NCI-H524 treated with DMSO at 0.1 percent for 48 hours (cell line): ENCODE measurements around the gene NOL9.

Source experiments
- DNase-seq: peaks from one replicate; lab custom pipeline; 2025; lab: John Stamatoyannopoulos, UW

The NOL9 gene

DNA sequence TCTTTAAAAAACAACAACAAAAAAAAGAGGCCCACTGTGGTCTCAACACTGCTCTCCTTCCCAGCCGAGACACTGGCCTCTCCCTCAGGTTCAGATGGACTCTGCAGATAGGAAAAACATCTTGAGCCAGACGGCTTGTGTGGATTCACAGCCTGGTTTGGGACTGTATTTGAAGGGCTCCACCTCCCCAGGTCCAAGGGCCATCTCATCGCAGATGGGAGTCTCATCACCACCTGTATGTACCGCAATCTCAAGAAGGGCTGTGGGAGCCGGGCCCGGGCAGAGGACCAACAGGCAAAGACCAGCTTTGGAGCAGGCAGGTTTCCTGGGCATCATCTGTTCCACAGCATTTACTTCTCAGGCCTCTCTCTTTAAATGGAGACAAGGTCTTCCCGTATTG, 35.7 kb upstream of the NOL9 start:
- DNase-seq: no peak

DNA sequence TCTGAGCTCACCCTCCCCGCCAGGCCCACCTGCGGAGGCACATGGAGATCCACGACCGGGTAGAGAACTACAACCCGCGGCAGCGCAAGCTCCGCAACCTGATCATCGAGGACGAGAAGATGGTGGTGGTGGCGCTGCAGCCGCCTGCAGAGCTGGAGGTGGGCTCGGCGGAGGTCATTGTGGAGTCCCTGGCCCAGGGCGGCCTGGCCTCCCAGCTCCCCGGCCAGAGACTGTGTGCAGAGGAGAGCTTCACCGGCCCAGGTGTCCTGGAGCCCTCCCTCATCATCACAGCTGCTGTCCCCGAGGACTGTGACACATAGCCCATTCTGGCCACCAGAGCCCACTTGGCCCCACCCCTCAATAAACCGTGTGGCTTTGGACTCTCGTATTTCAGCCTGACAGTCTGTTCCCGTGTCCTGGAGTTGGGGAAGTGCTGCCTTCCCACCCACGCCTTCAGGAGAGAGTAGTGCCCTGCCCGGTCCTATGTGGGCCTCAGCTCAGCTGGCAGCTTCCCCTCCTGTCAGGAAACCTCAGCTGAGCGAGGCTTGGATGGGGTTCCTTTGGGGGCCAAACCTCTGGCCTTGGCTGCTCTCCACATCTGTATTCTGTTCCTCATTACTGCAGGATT, 34.7 kb upstream of the NOL9 start:
- no peak for DNase-seq

DNA sequence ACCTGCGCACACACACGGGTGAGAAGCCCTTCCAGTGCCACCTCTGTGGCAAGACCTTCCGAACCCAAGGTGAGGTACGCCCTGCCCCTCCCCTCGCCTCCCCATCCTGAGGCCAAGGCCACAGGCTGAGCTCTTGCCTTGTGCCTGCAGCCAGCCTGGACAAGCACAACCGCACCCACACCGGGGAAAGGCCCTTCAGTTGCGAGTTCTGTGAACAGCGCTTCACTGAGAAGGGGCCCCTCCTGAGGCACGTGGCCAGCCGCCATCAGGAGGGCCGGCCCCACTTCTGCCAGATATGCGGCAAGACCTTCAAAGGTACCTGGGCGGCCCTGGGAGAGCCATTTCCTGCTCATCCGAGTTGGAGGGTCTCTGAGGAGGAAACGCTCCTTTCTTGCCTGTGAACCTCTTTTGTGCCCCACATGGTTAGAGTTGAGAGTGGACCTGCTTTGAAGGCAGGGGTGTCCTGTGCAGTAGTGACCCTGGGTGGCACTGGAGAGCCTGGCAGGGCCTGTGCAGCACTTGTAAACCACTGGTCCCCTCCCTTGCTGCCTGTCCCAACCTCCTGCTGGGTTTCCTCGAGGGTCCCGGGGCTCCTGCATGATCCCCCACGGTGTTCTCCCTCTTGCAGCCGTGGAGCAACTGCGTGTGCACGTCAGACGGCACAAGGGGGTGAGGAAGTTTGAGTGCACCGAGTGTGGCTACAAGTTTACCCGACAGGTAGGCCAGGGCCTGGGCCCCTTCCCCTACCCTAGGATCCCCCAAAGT, 34.0 kb upstream of the NOL9 start:
- DNase-seq: no peak

DNA sequence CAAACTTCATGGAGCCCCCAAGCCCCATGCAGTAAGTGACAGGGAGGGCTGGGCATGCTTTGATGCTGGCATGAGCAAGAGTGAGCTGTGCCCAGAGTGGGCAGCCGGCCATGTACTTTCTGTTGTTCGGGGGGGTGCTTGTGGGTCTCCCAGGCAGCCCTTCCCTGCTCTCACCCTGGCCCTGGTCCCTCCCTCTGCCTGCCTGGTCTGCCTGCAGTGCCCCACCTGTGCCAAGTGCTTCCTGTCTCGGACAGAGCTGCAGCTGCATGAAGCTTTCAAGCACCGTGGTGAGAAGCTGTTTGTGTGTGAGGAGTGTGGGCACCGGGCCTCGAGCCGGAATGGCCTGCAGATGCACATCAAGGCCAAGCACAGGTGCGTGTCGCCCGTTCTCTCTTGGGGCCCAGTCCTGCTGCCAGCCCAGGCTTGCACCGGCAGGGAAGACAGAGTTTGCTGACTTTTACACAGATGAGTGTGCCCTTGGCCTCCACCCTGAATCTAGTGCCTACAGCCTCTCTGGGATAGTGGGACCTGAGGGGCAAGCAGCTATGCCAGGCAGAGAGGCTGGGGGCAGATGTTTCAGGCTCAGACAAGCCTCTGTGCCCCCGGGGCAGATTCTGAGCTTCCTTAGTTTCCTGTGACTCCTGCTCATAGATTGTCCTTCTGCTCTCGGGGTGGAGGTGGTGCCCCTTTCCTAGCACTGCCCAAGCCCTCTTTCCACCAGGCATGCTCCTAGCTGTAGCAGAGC, 33.1 kb upstream of the NOL9 start:
- no peak for DNase-seq

DNA sequence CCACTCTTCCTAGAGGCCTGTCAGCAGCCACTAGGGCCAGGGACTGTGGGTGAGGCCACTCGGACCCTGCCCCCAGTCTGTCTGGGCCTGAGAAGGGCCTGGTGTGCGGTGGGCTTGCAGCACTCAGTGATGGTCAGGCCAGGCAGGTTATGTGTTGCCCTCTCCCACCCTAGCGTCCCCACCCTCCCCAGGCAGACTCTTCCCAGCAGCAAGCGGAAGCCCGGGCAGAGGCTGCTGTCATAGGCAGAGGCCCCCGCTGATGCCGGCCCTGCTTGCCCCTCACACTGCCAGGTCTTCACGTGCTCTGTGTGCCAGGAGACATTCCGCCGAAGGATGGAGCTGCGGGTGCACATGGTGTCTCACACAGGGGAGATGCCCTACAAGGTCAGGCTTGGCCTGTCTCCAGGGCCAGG, 32.1 kb upstream of the NOL9 start:
- DNase-seq: no peak

DNA sequence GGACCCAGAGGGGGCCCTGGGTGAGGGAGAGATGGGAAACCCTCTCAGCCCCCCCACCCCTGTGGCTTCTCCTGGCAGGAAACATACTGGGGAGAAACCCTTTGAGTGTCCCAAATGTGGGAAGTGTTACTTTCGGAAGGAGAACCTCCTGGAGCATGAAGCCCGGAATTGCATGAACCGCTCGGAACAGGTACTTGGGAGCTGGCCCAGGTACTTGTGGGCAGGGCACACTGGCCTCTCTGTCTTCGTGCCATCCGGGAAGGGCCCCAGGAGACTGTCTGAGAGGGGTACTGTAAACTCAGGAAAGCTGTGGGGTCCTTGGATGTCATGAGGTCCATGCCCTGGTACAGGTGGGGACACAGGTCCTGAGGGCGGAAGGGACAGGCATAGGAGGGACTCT, 31.5 kb upstream of the NOL9 start:
- no peak for DNase-seq

DNA sequence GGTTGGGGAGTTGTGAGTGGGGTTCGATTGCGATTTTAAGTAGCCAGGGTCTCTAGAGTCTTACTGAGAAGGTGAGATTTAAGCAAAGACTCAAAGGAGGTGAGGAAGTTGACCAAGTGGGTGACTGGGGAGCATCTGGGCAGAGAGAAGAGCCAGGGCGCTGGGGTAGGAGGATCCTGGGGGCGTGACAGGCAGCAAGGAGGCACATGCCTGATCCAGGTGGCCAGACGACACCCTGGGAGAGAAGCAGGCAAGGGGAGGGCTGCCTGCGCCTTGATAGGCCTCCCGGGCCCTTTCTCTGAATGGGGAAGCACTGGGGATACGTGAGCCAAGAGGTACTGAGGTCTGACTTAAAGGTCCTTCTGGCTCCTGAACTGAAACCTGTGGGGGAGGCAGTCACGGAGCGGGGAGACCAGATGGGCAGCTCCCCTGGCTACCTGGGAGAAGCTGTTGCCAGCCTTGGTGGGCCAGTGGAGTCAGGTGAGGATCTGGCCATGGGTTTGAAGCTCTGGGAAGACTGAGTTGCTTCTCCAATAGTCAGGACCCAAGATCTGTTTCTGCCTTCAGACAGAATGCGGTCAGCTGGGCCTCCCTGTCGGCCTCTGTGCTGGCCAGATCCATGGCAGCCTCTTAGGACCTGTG, 30.9 kb upstream of the NOL9 start:
- no peak for DNase-seq

DNA sequence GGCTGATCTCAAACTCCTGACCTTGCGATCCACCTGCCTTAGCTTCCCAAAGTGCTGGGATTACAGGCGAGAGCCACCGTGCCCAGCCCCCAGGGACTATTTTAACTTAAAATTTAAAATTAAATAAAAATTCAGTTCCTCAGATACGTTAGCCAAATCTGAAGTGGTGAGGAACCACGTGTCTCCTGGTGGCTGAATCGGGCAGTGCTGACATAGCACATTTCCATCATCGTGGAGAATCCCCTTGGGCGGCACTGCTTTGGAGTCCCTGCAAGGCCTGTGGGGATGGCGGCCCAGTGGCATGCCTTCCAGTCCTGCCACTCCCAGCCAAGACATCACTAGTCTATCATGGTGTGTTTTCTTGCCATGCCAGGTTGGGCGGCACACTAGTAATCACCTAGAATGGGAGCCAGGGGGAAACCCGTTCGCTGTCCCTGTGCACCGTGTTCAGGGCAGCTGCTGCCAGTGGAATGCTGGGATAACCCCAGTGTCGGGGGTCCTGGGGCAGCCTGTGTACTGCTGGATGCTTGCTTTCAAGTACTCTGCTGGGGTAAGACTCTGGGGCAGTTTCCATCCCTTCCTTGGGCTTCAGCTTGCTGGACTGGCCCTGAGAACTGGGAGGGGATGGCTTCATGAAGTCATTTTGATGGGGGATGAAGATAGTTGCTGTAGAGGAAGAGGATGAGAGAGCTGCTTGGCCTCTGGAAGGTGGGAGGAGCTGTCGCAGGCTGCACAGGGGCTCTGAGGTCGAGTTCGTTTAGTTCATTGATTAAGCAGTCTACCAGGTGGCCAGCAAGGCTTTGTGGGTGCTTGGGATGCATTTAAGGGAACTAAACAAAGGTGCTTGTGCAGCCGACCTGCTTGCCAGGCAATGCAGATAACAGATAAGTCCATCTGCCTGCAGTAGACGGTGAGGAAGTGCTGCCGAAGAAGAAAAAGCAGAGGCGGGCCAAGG, 30.1 kb upstream of the NOL9 start:
- DNase-seq: no peak

DNA sequence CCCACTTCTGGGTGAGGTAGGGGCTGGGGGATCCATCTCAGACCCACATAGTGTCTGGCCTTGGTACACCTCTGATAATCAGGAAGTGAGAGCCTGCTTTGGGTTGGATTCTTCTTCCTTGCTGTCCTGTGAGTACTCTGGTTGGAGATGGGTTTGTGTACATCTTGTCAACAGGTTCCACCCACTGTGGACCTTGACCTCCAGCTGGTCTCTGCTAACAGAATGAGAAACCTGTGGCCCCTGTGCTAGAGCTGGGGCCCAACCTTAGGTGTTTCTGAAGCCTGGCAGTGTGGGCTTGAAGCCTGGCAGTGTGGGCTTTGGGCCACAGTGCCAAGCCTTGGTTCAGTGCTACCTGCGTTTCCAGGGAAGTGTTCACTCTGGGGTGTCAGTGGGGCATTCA, 28.1 kb upstream of the NOL9 start:
- DNase-seq: no peak

DNA sequence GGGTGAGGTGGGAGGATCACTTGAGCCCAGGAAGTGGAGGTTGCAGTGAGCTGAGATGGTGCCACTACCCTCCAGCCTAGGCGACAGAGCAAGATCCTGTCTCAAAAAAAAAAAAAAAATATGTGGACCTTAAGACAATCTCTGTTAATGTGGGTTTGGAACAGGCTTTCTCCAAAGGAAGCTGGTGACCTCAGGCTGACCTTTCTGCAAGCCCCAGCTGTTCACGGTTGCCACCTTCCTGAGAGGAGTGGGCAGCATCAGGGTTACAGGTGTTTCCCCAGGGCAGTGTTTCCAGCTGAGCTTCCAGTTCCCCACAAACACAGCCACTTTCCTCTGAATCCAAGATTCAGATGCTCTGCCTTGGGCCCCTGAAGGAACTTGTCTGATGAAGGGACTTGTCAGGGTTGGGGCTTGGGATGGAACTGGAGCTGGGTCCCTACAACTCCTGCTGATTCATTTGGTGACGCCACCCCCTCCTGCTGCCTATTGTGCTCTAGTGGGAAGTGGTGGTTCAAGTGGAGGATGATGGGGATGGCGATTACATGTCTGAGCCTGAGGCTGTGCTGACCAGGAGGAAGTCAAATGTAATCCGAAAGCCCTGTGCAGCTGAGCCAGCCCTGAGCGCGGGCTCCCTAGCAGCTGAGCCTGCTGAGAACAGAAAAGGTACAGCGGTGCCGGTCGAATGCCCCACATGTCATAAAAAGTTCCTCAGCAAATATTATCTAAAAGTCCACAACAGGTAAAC, 27.4 kb upstream of the NOL9 start:
- DNase-seq: no peak

DNA sequence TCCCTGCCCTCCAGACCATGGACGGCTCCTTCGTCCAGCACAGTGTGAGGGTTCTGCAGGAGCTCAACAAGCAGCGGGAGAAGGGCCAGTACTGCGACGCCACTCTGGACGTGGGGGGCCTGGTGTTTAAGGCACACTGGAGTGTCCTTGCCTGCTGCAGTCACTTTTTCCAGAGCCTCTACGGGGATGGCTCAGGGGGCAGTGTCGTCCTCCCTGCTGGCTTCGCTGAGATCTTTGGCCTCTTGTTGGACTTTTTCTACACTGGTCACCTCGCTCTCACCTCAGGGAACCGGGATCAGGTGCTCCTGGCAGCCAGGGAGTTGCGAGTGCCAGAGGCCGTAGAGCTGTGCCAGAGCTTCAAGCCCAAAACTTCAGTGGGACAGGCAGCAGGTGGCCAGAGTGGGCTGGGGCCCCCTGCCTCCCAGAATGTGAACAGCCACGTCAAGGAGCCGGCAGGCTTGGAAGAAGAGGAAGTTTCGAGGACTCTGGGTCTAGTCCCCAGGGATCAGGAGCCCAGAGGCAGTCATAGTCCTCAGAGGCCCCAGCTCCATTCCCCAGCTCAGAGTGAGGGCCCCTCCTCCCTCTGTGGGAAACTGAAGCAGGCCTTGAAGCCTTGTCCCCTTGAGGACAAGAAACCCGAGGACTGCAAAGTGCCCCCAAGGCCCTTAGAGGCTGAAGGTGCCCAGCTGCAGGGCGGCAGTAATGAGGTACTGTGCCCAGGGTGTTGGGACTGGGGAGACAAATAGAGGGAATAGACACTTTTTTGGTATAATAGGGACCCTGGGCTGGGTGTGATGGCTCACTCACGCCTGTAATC, 26.5 kb upstream of the NOL9 start:
- DNase-seq: no peak

DNA sequence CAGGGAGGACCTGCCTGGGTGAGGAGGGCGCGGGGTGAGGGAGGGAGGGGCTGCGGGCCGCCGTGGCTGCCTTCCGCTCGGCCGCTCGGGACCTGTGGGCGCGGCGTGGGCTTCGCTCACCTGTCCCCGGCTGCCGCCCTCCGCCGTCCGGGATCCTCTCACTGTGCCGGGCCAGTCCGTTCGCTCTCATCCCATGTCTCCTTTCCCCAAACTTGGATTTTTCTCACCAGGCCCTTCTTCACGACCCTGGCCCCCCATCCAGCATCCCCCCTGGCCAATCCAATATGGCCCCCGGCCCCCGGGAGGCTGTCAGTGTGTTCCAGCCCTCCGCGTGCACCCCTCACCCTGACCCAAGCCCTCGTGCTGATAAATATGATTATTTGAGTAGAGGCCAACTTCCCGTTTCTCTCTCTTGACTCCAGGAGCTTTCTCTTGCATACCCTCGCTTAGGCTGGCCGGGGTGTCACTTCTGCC, 25.8 kb upstream of the NOL9 start:
- DNase-seq: no peak

DNA sequence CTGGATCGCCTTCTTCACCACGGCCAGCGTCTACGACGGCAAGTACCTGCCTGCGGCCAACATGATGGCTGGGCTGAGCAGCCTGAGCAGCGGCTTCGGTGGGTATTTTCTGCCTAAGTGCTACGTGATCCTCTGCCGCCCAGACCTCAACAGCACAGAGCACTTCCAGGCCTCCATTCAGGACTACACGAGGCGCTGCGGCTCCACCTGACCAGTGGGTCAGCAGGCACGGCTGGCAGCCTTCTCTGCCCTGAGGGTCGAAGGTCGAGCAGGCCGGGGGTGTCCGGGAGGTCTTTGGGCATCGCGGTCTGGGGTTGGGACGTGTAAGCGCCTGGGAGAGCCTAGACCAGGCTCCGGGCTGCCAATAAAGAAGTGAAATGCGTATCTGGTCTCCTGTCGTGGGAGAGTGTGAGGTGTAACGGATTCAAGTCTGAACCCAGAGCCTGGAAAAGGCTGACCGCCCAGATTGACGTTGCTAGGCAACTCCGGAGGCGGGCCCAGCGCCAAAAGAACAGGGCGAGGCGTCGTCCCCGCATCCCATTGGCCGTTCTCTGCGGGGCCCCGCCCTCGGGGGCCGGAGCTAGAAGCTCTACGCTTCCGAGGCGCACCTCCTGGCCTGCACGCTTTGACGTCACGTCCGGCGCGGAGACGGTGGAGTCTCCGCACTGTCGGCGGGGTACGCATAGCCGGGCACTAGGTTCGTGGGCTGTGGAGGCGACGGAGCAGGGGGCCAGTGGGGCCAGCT, 25.2 kb upstream of the NOL9 start, which contains the start of gene ZBTB48:
ZBTB48 (plus strand) TSS at position 621 of the 745 bp plus-strand sequence. CDS start 616 bp downstream, outside the sequence.
- DNase-seq: peak; percentile 76

DNA sequence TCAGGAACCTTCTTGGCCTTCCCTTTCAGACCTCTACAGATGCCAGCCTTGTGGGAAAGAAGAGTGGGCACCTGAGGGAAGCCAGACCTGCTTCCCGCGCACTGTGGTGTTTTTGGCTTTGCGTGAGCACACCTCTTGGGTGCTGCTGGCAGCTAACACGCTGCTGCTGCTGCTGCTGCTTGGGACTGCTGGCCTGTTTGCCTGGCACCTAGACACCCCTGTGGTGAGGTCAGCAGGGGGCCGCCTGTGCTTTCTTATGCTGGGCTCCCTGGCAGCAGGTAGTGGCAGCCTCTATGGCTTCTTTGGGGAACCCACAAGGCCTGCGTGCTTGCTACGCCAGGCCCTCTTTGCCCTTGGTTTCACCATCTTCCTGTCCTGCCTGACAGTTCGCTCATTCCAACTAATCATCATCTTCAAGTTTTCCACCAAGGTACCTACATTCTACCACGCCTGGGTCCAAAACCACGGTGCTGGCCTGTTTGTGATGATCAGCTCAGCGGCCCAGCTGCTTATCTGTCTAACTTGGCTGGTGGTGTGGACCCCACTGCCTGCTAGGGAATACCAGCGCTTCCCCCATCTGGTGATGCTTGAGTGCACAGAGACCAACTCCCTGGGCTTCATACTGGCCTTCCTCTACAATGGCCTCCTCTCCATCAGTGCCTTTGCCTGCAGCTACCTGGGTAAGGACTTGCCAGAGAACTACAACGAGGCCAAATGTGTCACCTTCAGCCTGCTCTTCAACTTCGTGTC, 24.5 kb upstream of the NOL9 start:
- no peak for DNase-seq

DNA sequence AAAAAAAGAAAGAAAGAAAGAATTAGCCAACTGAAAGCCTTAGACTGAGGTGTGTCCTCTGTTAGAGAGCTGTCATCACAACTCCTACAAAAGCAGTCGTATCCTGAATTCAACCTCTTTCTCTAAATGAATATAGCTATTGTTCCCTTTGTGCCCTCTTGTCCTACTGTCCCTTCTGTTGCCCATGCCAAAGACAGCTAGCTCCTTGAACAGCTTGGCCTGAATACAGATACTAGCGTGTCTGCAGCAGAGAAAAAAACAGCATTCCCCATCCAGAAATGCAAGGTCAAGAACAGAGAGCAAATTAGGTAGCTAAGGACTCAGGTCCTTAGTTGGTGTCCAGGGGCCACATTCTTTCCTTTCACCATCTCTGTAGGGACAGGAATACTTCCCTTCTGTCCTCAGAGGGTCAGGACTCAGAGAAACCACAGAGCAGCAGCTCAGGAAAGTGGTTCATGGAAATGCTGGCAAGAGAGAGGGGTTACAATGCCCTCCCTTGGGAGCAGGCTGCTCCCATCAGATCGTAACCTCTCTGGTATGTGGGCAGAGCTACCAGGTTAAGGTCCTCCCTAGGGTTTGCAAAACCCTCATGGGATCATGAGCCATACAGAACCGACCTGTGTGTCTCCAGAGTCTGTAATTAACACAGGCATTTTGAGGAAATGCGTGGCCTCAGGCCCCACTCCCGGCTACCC, 23.7 kb upstream of the NOL9 start:
- no peak for DNase-seq

DNA sequence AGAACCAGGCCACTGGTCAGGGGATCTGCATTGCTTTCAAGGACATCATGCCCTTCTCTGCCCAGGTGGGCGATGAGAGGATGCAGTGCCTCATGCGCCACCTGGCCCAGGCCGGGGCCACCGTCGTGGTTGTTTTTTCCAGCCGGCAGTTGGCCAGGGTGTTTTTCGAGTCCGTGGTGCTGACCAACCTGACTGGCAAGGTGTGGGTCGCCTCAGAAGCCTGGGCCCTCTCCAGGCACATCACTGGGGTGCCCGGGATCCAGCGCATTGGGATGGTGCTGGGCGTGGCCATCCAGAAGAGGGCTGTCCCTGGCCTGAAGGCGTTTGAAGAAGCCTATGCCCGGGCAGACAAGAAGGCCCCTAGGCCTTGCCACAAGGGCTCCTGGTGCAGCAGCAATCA, 20.5 kb upstream of the NOL9 start:
- DNase-seq: no peak

DNA sequence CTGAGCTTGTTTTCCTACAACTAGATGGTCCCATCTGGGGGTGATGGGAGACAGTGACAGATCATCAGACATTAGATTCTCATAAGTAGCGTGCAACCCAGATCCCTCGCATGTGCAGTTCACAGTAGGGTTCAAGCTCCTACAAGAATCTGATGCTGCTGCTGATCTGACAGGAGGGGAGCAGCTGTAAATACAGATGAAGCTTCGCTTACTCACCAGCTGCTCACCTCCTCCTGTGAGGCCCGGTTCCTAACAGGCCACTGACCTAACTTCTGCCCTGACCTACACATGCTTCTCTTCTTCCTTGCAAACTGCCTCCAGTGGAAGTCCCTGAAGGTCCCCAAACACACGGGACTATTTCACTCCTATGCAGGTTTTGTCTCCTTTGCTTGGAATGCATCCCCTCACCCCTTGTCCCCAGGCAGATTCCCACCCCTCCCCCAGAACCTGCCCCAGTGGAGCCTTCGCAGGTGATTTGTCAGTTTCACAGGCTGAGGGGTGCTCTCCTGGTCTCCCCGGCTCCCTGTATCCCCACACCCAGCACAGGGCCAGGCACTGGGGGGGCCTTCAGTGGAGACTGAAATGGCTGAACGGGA, 19.8 kb upstream of the NOL9 start:
- no peak for DNase-seq
